Measurements from ENCODE around the gene MATN1.
"Not testable (repeated sequence)": the region's sequence is repeated elsewhere in the genome, so short reads cannot be mapped to it uniquely, and the experiment has no call there.

The MATN1 gene

DNA sequence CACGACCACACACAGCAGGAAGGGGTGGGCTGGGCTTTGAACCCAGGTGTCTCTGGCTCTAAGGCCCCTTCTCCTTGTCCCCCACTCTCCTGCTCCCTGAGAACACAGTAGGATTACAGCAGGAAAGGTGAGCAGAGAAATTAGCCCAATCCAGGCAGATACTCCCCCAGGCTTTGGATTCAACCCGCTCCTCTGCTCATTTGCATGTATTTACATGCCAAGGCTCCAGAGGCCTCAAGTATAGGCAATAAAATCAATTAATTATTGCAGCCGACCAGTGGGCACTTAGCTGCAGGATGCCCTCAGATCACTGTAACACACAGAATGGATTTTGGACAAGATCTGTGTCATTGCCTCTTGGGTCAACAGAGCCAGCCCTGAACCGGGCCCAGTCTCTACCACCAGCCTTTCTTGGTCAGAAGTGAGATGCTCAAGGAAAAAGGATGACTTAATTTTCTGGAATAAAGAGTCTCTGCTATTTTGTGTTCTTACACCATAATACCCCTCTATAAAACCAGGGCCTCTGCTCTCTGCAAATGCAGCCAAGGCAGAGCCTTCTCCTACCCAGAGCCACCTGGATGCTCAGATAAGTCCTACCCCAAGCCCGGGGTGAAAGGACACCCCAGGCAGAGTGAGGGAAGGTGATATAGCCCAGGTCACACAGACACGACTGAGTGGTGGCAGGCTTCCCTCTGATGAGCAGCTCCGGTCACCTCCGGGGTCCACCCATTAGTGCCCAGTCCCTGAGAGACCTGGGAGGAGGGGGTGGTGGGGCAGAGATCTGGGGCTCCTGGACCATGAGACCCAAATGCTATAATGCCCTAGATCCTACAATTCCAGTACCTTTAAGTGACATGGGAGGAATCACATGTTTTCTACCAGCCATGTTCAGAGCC is 28.9 kb downstream of the MATN1 start:
- no peak for DNase-seq

- DNase-seq, result no peak
These were observed 29.6 kb downstream of the MATN1 start for GRCh38 chr1:30693822-30694221.

GRCh38 chr1:30693366-30693765 is 30.0 kb downstream of the MATN1 start:
- DNase-seq, result no peak

DNA sequence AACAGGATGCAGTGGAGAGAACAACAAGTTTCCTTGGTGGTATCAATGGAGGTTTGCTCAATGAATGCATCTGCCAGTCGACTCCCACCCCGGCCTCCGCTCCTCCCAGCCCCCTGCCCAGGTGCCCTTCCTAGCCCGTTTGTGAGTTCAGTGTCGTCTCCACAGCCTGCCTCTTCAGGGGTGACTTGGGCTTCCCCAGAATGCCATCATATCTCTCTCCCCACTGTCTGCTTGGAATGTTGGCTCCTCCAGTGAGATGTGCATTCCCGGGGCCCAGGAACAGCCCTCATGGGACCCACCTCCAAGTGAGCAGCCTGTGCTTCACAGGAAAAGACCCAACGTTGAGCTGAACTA is 30.5 kb downstream of the MATN1 start:
- no peak for DNase-seq

GRCh38 chr1:30692201-30692947 is 31.0 kb downstream of the MATN1 start:
- DNase-seq, result no peak

DNA sequence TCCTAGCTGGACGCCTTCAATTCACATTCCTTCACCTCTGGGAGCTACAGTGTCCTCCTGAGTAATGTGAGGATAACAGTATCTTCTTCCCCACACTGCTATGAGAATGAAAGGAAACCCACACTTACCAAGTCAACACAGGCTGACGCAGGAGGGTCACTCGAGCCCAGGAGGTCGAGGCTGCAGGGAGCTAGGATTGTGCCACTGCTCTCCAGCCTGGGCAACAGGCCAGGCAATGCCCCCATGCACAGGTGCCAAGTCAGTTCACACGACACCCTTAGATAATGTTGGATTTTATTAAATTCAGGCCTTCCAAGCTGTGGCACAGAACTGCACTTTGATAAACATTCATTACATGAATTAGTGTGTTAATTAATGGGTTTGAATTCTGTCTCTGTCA is 31.9 kb downstream of the MATN1 start:
- no peak for DNase-seq

- DNase-seq, result no peak
These were observed 33.3 kb downstream of the MATN1 start for GRCh38 chr1:30689901-30690645.

GRCh38 chr1:30688920-30689794 is 34.2 kb downstream of the MATN1 start:
- no peak for DNase-seq

GRCh38 chr1:30688516-30688915 is 34.9 kb downstream of the MATN1 start:
- not testable (repeated sequence) for DNase-seq

DNA sequence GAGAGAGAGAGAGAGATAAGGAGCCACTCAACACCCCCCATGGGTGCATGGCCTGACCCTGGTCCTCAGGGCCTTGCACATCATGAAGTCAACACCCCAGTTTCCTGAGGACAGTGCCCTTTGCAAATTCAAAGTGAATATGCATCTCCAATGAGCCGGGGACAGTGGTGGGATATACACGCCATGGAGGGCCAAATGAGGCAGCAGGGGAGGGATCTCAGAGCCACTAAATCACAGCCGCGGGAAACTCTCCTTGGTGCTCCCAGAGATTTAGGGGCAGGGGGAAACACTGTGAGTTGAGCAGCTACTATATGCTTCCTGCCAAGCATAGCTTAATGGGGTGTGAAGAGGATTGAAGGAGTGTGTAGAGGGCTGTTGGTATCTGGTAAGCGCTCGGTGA is 35.5 kb downstream of the MATN1 start:
- DNase-seq, result no peak

DNA sequence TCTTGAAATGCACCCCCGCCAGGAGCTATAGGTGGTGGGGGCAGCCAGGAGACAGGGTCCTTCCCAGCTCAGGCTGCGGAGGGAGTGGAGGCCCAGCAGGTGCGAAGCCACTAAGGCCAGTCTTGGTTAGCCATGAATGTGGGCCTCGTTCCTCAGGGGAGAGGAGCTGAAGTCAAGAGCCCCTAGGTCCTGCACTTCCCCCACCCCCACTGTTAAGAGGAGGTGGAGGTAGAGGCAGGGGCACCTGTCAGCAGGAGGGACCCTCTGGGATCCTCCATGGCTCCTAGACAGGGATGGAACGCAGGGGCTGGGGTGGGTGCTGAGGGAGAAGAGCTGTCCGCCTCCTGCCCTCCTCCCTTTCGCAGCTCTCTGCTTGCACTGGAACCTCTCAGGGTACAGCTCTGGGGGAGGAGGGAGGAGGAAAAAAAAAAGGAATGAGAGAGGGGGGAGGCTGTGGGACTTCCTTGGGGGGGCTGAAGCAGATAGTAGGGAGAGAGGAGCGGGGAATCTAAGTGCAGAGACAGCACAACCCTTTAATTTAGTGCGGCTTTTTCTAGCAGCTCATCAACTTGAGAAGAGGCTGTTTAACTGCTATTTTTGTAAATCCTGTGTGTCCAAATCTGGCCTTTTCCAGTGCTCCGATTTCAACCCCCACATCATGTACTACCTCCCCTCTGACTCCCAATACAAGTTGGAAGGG is 37.0 kb downstream of the MATN1 start:
- no peak for DNase-seq

DNA sequence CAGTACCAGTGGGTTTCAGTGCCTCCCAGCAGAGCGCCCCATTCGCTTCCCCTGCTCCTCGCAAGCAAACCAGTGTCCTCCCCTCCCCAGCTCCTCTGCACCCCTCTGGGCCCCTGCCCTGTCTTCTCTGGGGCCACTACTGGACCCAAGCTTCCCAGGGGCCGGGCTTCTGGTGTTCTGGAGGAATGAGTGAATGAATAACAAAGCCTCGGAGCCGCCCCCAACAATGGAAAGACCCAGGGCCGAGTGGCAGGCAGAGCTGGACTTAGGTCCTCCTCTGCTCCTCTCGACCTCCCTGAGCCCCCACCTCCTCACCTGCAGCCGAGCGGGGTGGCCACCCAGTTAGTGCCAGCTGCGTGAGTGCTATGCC is 37.6 kb downstream of the MATN1 start:
- no peak for DNase-seq

GRCh38 chr1:30684881-30685795 is 38.2 kb downstream of the MATN1 start:
- peak in 1 of 14 donors; percentile 79 for DNase-seq

GRCh38 chr1:30684259-30684658 is 39.1 kb downstream of the MATN1 start:
- no peak for DNase-seq

DNA sequence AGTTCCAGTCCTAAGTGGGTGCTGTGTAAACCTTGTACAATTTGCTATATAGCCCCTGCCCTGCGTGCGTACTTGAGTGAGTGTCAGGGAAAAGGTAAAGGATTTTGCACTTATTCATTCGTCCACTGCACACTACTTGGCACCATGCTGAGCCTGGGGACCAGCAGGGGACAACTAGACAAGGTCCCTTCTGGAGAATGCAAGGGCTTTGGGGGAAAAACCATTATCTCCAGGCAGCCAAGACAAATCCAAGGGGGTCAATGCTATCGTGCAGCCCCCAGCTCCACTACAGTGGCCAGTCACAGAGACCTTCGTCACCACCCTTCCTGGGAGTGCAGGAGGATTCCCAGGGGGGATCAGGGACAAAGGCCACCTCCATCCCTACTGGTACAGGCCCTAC is 39.7 kb downstream of the MATN1 start:
- no peak for DNase-seq

DNA sequence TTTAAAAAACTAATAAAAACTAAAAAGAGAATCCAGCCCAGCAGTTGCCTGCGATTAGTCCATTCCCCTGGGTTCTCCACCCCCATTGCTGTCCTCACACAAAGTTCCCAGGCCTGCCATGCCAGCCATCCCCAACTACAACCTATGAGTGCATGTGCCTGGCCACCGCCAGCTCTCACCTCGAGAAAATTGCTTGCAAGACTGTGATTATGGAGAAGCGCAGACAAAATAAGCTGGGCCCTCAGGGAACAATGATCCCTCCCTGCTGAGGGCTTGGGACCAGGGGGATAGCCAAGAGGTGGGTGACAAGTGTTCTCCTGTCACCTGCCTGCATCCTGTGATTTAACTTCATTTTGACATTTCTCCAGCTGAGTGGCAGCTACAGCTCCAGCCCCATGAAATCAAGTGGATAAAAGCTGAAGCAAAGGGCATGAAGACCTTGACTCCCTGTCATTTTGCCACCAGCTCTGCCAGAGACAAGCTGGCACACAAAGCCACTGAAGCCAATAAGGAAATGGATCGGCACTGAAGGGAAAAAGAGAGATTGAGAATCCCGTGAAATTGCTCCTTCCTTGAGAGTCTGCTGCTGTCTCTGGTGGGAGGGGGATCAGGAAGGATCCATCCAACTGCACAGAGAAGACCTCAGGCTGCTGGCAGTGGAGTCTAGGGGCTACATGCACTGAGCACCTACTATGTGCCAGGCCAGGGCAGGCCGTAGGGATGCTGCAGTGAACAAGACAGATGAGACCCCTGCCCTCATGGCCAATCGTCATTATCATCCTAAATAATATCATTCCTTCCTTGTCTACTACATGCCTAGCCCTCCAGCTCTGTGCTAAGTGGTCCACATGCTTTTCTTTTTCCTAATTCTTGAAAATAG is 40.7 kb downstream of the MATN1 start:
- DNase-seq, result no peak

DNA sequence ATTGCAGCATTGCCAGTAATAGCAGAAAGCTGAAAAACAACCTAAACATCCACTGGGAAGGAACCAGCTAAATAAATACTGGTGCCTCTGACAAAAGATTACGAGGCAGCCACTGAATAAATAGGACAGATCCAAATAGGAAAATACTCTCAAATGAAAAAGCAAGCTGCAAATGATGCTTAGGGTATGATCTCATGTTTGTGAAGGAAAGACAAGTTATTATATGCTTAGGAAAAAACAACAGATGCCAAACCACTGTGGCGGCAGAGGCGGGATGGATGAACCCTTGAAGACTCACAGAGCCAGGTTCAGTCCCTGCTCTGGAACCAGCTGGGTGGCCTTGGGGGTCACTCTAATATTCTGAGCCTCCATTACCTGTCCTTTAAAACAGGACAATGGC is 41.6 kb downstream of the MATN1 start:
- no peak for DNase-seq

- no peak for DNase-seq
These were observed 42.5 kb downstream of the MATN1 start for GRCh38 chr1:30680879-30681278.

- DNase-seq, result no peak
These were observed 43.0 kb downstream of the MATN1 start for GRCh38 chr1:30680429-30680828.

- DNase-seq, result no peak
These were observed 43.4 kb downstream of the MATN1 start for GRCh38 chr1:30679976-30680305.
